Measurements from ENCODE around the gene MYO7B. TPM values are rescaled to one million over a fixed set of nuclear protein-coding genes. Genes with fewer than 3 reads are reported as not detected.

MYO7B gene
- total RNA-seq, 1 donor from 2014 or later, result 0.44 TPM

DNA sequence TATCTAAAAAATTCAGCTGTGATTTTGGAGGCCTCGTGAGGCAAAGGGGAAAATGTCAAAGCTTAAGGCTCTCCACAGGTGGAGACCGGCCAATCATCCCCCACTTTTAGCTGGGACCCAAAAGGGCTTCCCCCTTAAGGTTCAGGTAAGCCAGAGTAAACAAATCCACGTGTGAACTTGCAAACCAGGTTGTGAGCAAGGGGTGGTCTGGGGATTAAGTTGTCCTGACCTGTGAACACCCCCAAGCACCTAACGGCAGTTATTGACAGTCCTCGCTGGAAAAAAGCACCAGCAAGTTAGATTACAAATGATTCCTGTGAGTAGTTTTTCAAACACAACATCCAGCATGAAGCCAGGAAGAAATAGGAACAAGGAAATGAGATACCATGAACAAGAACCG lies 42.9 kb downstream of the MYO7B start:
- TF ChIP-seq, protein P1, sequence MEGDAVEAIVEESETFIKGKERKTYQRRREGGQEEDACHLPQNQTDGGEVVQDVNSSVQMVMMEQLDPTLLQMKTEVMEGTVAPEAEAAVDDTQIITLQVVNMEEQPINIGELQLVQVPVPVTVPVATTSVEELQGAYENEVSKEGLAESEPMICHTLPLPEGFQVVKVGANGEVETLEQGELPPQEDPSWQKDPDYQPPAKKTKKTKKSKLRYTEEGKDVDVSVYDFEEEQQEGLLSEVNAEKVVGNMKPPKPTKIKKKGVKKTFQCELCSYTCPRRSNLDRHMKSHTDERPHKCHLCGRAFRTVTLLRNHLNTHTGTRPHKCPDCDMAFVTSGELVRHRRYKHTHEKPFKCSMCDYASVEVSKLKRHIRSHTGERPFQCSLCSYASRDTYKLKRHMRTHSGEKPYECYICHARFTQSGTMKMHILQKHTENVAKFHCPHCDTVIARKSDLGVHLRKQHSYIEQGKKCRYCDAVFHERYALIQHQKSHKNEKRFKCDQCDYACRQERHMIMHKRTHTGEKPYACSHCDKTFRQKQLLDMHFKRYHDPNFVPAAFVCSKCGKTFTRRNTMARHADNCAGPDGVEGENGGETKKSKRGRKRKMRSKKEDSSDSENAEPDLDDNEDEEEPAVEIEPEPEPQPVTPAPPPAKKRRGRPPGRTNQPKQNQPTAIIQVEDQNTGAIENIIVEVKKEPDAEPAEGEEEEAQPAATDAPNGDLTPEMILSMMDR (IDR thresholded peaks at IDR 0.05; ENCODE audit: borderline replicate concordance), result no peak
- DNase-seq, result no peak
- Histone ChIP-seq H3K9me3 (replicated peaks) (no peaks in the 10 kb centered on the region), H3K4me3 (no peak overlapping the region), H3K4me1 (peaks cover 16% of the 10 kb centered on the region), H3K27ac (replicated peaks) (no peak overlapping the region), H3K36me3 (no peaks in the 10 kb centered on the region), H3K27me3 (ENCODE audit: low read depth) (no peaks in the 10 kb centered on the region)
- intact Hi-C loops (cut with micrococcal nuclease), result no loop called here

DNA sequence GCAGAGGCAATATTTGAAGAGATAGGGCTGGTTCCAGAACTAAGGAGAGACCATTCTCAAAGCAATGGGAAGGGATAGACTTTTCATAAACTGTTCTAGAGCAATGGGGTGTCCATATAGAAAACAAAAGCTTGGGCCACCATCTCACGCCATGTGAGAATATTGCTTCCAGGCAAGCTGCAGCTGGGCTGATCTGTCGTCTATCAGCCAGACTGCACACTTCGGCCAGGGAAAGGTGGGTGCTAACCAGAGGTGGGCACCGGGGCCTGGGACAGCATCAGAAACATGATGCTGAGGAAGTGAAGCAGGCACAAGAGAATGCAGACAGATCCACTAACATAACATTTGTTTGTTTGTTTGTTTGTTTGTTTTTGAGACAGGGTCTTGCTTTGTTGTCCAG lies 43.7 kb downstream of the MYO7B start:
- no peaks in the 10 kb centered on the region for H3K36me3 ChIP-seq
- intact Hi-C loops (cut with micrococcal nuclease), result no loop called here
- DNase-seq, result no peak
- H3K9me3 ChIP-seq (replicated peaks), result no peaks in the 10 kb centered on the region
- peaks cover 16% of the 10 kb centered on the region for H3K4me1 ChIP-seq
- no peak overlapping the region for H3K27ac ChIP-seq (replicated peaks)
- H3K27me3 ChIP-seq (ENCODE audit: low read depth), result no peaks in the 10 kb centered on the region
- TF ChIP-seq, protein P1 (IDR thresholded peaks at IDR 0.05; ENCODE audit: borderline replicate concordance), result no peak
- no peak overlapping the region for H3K4me3 ChIP-seq

DNA sequence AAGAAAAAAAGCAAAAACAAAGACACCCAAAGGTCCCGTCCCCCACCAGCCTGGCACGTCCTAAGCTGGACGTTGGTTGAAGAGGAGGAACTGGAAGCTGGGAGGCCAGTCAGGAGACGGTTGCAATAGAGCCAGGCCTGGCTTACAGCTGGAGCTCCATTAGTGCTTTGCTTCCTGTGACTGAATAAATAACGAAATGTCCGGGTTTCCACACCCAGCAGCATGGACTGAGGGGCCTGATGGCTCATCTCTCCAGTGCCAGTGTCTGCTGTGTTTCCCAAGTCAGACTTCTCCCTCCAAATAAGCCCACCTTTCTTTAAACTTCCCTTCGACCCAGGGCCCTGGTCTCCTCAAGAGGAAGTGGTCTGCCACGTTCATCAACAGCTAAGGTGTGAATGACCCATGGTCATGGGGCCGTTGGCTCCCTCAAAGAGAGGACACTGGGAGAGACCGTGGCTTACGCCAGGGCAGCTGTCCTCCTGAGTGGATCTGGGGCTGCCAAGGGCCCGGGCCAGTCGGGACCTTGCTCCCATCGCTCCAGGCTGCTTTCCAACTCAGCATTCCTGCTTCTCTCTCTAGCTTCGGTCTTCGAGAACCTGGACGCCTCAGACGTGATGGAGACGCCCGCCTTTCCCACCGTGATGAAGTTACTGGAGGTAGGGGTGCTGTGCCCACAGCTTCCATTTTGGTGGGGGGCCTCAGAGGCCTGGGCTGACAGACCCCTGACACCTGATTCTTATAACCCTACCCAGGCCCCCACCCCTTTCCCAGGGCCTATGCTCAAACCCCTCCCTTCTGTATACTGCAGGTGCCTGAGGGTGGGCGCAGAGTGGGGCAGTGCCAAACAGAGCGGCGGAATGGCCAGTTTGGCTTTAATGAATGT lies 44.9 kb downstream of the MYO7B start:
- intact Hi-C loops (cut with micrococcal nuclease), result no loop called here
- Histone ChIP-seq H3K9me3 (replicated peaks) (no peaks in the 10 kb centered on the region), H3K36me3 (no peaks in the 10 kb centered on the region), H3K4me3 (no peak overlapping the region), H3K4me1 (peaks cover 16% of the 10 kb centered on the region), H3K27ac (replicated peaks) (no peak overlapping the region), H3K27me3 (ENCODE audit: low read depth) (no peaks in the 10 kb centered on the region)
- no peak for DNase-seq
- TF ChIP-seq, protein P1 (IDR thresholded peaks at IDR 0.05; ENCODE audit: borderline replicate concordance), result no peak

DNA sequence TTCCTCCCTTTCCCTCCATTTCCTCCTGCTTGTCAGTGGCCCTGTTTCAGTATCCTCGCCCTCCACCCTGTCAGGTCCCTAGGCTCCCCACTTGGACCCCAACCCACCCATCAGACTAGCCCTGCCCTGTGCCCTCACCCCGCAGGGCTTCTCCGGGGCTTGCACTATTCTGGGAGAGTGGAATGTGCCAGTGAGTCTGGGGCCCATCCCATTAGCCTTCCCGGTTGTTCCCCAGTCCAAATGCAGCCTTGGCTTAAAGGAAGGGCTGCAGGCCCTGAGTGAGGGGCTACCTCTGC lies 45.5 kb downstream of the MYO7B start:
- peaks cover 12% of the 10 kb centered on the region for H3K4me1 ChIP-seq
- no peaks in the 10 kb centered on the region for H3K36me3 ChIP-seq
- no peak overlapping the region for H3K27ac ChIP-seq (replicated peaks)
- no peaks in the 10 kb centered on the region for H3K27me3 ChIP-seq (ENCODE audit: low read depth)
- DNase-seq, result no peak
- intact Hi-C loops (cut with micrococcal nuclease), result no loop called here
- no peaks in the 10 kb centered on the region for H3K9me3 ChIP-seq (replicated peaks)
- no peak overlapping the region for H3K4me3 ChIP-seq
- TF ChIP-seq, protein P1 (IDR thresholded peaks at IDR 0.05; ENCODE audit: borderline replicate concordance), result no peak

DNA sequence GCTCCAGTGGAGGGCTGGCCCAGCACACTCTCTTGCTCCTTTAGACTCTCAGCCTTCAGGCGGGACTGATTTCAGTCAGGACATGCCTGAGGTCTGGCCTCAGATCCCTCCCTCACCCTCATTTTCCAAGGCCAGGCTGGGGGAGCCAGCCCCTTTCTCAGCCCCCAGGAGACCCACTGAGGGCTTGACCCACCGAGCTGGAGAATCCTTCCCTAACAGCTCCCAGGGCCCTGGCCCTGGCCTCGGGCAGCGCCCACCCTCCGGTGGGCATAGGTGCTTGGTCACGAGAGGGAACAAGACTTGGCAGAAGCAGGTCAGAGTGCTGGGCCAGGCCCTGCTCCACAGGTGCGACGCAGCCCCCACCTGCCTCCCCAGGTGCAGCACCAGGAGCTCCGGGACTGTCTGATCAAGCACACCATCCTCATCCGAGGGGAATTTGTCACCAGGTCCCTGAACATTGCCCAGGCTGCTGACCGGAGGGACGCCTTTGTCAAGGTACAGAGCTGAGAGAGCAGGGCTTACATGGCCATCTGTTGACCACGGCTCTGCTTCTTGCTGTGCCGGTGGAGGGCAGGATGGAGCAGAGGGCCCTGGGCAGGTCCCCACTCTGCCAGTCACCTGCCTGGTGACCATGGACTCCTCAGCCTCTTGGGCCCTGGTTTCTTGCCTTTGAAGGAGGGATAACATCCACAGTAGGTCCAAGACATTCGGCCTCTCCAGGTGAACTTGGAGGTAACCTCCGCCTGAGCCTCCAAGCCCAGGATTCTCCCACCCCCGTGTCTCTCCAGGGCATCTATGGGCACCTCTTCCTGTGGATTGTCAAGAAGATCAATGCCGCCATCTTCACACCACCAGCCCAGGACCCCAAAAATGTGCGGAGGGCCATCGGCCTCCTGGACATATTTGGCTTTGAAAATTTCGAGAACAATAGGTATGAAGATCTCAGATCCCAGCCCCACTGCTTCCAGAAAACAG lies 46.3 kb downstream of the MYO7B start:
- peaks cover 4% of the 10 kb centered on the region for H3K4me1 ChIP-seq
- no peak overlapping the region for H3K27ac ChIP-seq (replicated peaks)
- DNase-seq, result no peak
- H3K27me3 ChIP-seq (ENCODE audit: low read depth), result no peaks in the 10 kb centered on the region
- no peak overlapping the region for H3K4me3 ChIP-seq
- H3K9me3 ChIP-seq (replicated peaks), result no peaks in the 10 kb centered on the region
- TF ChIP-seq, protein P1 (IDR thresholded peaks at IDR 0.05; ENCODE audit: borderline replicate concordance), result no peak
- intact Hi-C loops (cut with micrococcal nuclease), result no loop called here
- H3K36me3 ChIP-seq, result no peaks in the 10 kb centered on the region
